NK-92 (cell line): Measurements from ENCODE around the gene IMP4.

Source experiments
- DNase-seq: peaks from one replicate; lab custom pipeline; 2025; ENCODE audit not compliant: unreplicated experiment; lab: John Stamatoyannopoulos, UW

IMP4 gene

GRCh38 chr2:130393318-130393910, 50.7 kb downstream of the IMP4 start:
- DNase-seq = no peak
